ENCODE data around the gene IGF2.

Gene IGF2

GRCh38 chr11:2169626-2170570, 30.7 kb upstream of the IGF2 start:
- no peak for DNase-seq (ENCODE audit: low spot score)

DNA sequence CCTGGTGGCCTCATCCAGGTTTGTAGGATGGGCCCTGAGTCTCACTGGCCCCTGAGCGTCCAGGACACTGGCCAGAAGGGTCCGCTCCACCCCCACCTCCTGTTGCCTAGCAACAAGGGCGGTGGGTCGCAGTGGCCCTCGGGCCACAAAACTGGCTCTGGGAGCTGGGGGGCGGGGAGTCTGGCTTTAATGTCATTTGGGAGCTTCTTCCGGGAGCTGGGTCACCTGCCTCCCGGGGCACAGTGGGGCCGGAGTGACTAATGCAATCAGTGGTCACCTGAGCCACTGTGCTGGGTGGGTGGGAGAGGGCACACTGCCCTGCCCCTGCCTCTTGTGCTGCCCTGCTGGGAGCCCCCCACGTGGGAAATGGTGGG, 29.8 kb upstream of the IGF2 start:
- no peak for DNase-seq (ENCODE audit: low spot score)

DNA sequence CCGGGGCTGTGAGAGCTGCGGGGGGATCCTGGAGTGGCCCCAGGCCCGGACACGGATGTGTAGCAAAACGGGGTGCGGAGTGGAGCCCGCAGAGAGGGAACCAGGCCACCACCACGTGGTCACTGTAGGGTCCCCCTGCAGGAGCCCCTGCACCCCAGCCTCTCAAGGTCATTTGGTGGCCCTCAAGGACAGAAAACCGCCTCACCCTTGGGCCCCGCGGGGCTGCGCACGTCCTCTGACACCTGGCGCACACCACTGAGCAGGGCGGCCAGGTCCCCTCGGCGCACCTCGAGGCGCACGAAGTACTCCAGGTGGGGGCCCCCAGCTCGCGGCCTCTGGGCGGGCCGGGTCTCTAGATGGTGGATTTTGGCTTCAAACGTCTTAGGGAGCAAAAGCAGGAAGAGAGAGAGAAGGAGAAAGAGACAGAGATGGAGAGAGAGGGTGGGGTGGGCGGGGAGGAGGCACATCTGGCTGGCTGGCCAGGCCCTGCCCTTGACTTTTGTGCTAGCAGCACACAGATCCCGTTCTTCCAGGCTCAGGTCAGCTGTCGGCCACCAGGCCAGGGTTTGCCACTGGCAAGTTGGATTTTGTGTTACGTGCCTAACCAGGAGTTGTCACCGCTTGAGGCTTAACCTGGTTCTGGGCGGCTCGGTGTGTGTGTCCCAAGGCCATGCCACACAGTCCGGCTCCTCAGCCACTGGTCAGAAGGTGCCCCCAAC, 29.3 kb upstream of the IGF2 start:
- no peak for DNase-seq (ENCODE audit: low spot score)

- DNase-seq (ENCODE audit: low spot score): no peak
Observed at GRCh38 chr11:2167141-2168045, 28.2 kb upstream of the IGF2 start.

DNA sequence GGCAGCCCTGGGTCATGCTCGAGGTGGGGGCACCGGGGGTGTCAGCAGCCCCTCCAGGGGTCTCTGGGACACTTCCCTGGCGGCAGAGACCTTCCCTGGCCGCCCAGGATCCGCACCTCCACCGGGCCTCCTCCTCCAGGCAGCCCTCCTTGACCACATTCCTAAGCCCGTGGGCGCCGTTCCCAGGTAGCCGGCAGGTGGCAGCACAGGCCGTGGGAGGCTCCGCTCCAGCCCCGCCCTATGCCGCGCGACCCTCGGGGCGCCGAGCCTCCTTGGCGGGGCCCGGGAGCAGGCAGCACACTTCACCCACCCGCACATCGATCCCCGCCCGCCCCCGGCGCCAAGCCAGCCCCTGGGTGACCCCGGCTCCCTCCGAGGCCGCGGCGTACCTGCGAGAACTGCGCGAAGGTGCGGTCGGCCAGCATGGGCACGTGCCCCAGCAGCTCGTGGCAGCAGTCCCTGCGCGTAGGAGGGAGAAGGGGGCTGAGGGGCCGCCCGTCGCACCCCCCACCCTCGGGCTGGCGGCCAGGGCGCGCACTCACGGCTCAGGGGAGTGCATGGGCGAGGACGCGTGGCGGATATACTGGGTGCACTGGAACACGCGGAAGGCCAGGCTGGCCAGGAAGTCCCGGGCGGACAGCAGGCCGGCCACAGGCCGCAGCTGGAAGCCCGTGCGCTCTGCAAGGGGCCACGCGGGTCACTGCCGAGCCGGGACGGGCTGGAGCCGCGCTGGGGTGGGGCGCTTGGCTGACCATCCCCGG, 27.1 kb upstream of the IGF2 start:
- no peak for DNase-seq (ENCODE audit: low spot score)

DNA sequence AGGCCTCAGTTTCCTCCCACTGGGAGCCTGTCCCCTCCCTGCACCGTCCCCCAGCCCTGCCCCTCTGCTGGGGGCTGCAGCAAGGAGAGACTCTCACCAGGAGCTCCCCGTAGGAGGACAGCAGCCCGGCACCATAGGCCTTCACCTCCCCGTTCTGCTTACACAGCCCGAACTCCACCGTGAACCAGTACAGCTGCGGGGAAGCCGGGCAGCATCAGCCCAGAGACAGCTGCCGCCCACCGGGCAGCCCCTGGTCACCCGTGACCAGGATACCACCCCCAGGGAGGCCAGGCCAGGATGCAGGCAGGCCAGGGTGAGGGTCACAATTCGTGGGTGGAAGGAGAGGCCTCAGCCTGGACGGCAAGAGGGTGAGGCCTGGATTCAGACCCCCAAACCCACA, 26.4 kb upstream of the IGF2 start:
- no peak for DNase-seq (ENCODE audit: low spot score)

DNA sequence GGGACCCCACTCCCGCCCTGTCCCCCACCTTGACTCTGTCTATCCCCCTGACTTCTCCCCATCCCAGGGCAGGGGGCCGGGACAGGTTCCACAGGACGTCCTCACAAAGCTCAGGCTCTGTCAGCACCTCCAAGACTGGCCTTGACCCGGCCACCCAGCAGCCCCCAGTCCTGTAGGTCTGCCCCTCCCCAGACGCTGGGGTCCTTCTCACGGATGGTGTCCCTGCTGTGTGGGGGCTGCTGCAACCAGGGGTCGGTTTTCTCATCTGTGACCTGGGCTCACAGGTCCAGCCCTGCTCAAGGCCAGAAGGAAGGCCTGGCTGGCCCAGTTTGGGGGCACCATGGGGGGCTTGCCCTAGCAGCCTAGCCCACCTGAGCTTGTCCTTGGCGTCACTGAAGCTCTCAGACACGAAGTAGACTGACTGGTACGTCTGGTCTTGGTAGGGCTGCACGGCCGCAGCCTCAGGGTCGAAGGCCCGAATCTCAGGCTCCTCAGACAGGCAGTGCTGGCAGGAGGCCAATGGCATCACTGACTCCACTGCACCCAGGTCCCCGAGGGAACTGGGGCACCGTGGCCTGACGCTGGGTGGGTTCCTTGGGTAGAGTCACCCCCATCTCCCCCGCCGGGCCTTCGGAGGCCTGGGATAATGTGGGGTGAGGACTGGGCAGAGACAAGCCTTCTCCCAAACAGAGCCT, 25.8 kb upstream of the IGF2 start:
- no peak for DNase-seq (ENCODE audit: low spot score)

GRCh38 chr11:2164081-2164480, 24.9 kb upstream of the IGF2 start:
- DNase-seq (ENCODE audit: low spot score): no peak

GRCh38 chr11:2163428-2163978, 24.3 kb upstream of the IGF2 start:
- no peak for DNase-seq (ENCODE audit: low spot score)

DNA sequence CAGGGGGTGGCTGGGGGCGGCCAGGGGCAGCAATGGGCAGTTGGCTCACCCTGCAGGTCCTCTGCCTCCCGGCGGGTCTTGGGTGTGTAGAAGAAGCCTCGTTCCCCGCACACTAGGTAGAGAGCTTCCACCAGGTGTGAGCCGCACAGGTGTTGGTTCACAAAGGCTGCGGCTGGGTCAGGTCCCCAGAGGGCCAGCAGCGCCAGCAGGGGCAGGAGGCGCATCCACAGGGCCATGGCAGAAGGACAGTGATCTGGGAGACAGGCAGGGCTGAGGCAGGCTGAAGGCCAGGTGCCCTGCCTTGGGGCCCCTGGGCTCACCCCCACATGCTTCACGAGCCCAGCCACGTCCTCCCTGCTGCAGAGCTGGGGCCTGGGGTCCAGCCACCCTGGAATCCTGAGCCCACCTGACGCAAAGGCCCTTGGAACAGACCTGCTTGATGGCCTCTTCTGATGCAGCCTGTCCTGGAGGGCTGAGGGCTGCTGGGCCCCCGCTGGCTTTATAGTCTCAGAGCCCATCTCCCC, 21.6 kb upstream of the IGF2 start, which contains the start of gene INS:
Gene INS (minus strand): TSS at position 474 of the 524 bp plus-strand sequence. CDS start 238 bp downstream, at position 236.
- DNase-seq (ENCODE audit: low spot score): no peak

DNA sequence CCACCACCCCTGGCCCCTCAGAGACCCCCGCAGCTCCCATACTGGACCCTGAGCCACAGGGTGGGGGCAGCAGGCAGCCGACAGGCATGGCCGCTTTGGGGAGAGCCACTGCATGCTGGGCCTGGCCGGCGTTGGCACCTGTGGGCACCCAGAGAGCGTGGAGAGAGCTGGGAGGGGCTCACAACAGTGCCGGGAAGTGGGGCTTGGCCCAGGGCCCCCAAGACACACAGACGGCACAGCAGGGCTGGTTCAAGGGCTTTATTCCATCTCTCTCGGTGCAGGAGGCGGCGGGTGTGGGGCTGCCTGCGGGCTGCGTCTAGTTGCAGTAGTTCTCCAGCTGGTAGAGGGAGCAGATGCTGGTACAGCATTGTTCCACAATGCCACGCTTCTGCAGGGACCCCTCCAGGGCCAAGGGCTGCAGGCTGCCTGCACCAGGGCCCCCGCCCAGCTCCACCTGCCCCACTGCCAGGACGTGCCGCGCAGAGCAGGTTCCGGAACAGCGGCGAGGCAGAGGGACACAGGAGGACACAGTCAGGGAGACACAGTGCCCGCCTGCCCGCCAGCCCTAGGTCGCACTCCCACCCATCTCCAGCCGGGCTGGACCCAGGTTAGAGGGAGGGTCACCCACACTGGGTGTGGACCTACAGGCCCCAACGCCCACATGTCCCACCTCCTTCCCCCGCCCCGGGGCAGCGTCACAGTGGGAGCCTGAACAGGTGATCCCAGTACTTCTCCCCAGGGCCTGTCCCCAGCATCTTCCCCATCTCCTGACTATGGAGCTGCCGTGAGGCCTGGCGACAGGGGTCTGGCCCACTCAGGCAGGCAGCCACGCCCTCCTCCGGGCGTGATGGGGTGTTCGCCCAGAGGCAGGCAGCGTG, 20.6 kb upstream of the IGF2 start:
- DNase-seq (ENCODE audit: low spot score): no peak

- DNase-seq (ENCODE audit: low spot score): no peak
Observed at GRCh38 chr11:2158966-2159365, 19.8 kb upstream of the IGF2 start.

GRCh38 chr11:2158296-2158737, 19.1 kb upstream of the IGF2 start:
- no peak for DNase-seq (ENCODE audit: low spot score)

GRCh38 chr11:2157294-2158040, 18.3 kb upstream of the IGF2 start:
- DNase-seq (ENCODE audit: low spot score): no peak

DNA sequence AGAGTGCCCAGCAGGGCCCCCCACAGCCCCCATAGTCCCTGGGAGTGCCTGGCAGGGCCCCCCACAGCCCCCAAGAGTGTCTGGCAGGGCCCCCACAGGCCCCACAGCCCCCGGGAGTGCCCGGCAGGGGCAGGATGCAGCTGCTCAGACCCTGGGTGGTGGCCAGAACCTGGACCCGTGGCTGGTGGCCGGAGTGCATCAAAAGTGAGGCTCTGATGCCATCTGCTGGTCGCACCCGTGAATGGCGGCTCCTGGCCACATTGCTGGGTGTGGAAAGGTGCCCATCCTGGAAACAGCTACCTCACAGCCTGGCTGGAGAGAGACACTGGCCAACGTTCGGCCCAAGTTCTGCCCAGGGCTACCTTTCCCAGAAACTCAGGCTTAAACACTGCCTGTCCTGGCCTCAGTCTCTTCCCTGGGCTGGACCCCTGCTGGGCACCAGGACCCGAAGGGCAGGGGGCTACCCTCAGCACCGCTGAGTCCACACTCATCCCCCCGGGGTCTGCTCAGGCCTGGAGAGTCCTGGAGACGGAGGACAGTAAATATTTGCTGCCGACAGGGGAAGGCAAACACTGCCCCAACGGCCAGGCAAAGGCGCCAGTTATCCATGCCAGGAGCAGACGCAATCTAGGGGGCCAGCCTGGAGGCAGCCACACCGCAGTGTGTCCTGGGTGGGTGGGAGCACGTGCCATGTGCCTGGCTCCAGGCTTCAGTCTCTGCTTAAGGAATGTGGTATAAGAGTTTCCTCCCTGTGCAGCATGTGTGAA, 17.4 kb upstream of the IGF2 start:
- DNase-seq (ENCODE audit: low spot score): peak; percentile 58

DNA sequence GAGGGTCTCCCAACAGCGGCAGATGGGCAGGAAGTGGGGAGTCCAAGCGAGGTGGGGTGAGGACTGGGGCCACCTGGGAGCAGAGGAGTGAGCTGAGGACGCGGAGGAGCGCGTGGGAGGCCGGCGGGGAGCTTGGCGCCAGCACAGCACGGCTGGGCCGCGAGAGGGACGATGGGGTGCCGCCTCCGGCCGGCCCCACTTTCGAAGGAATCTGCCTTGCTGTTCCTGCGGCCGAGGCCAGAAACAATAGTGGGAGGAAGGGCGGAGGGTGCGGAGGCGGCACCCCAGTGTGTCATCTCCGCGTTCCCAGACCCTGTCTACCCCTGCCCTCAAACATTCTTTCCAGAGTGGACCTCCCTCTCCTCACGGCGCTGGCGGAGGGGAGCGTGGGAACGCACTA, 16.3 kb upstream of the IGF2 start:
- no peak for DNase-seq (ENCODE audit: low spot score)

- no peak for DNase-seq (ENCODE audit: low spot score)
Observed at GRCh38 chr11:2154889-2155288, 15.7 kb upstream of the IGF2 start.

GRCh38 chr11:2154195-2154585, 15.0 kb upstream of the IGF2 start:
- no peak for DNase-seq (ENCODE audit: low spot score)
